ENCODE data around the gene MYH6. TPM values are rescaled to one million over a fixed set of nuclear protein-coding genes. Genes with fewer than 3 reads are reported as not detected.

MYH6 gene
- total RNA-seq, 4 donors from 2014 or later, result not detected

GRCh38 chr14:23433457-23433856 is 25.4 kb upstream of the MYH6 start:
- Histone ChIP-seq H3K36me3 (no peaks in the 10 kb centered on the region), H3K27me3 (no peaks in the 10 kb centered on the region), H3K9me3 (no peaks in the 10 kb centered on the region), H3K4me3 (no peak overlapping the region), H3K27ac (no peak overlapping the region), H3K4me1 (no peaks in the 10 kb centered on the region)
- TF ChIP-seq CTCF (IDR thresholded peaks at IDR 0.05), result no peak
- no peak for TF ChIP-seq POLR2A (IDR thresholded peaks at IDR 0.05)
- DNase-seq, result peak in 1 of 3 donors; percentile 10

- H3K27me3 ChIP-seq, result no peaks in the 10 kb centered on the region
- TF ChIP-seq POLR2A (IDR thresholded peaks at IDR 0.05), result no peak
- H3K27ac ChIP-seq, result no peak overlapping the region
- DNase-seq, result peak in 2 of 3 donors; percentile 23 to 31
- H3K36me3 ChIP-seq, result no peaks in the 10 kb centered on the region
- H3K4me3 ChIP-seq, result no peak overlapping the region
- no peaks in the 10 kb centered on the region for H3K4me1 ChIP-seq
- no peaks in the 10 kb centered on the region for H3K9me3 ChIP-seq
Observed at GRCh38 chr14:23432946-23433345, 24.9 kb upstream of the MYH6 start.

GRCh38 chr14:23432102-23432925 is 24.2 kb upstream of the MYH6 start:
- no peaks in the 10 kb centered on the region for H3K9me3 ChIP-seq
- TF ChIP-seq CTCF (IDR thresholded peaks at IDR 0.05) (no peak), POLR2A (IDR thresholded peaks at IDR 0.05) (no peak)

GRCh38 chr14:23431486-23431885 is 23.4 kb upstream of the MYH6 start:
- peak in 2 of 3 donors; percentile 24 to 28 for DNase-seq
- Histone ChIP-seq H3K4me3 (no peak overlapping the region), H3K36me3 (no peaks in the 10 kb centered on the region), H3K4me1 (no peaks in the 10 kb centered on the region), H3K27ac (no peak overlapping the region), H3K9me3 (no peaks in the 10 kb centered on the region), H3K27me3 (no peaks in the 10 kb centered on the region)
- TF ChIP-seq CTCF (IDR thresholded peaks at IDR 0.05), result no peak
- no peak for TF ChIP-seq POLR2A (IDR thresholded peaks at IDR 0.05)

More at GRCh38 chr14:23432102-23432925, 24.2 kb upstream of the MYH6 start:
- no peaks in the 10 kb centered on the region for H3K4me1 ChIP-seq
- H3K27me3 ChIP-seq, result no peaks in the 10 kb centered on the region
- no peak overlapping the region for H3K4me3 ChIP-seq
- H3K36me3 ChIP-seq, result no peaks in the 10 kb centered on the region
- DNase-seq, result peak in 1 of 3 donors; percentile 41
- no peak overlapping the region for H3K27ac ChIP-seq

- TF ChIP-seq CTCF (IDR thresholded peaks at IDR 0.05) (no peak), POLR2A (IDR thresholded peaks at IDR 0.05) (no peak)
- Histone ChIP-seq H3K36me3 (no peaks in the 10 kb centered on the region), H3K27ac (no peak overlapping the region), H3K4me1 (no peaks in the 10 kb centered on the region), H3K27me3 (no peaks in the 10 kb centered on the region), H3K4me3 (no peak overlapping the region), H3K9me3 (no peaks in the 10 kb centered on the region)
- DNase-seq, result no peak
Observed at GRCh38 chr14:23430723-23431085, 22.6 kb upstream of the MYH6 start.

GRCh38 chr14:23430016-23430722 is 22.1 kb upstream of the MYH6 start:
- TF ChIP-seq POLR2A (IDR thresholded peaks at IDR 0.05) (no peak), CTCF (IDR thresholded peaks at IDR 0.05) (no peak)
- H3K4me1 ChIP-seq, result no peaks in the 10 kb centered on the region
- H3K36me3 ChIP-seq, result no peaks in the 10 kb centered on the region
- no peak overlapping the region for H3K27ac ChIP-seq
- DNase-seq, result peak in 1 of 3 donors; percentile 31
- no peak overlapping the region for H3K4me3 ChIP-seq
- no peaks in the 10 kb centered on the region for H3K27me3 ChIP-seq
- no peaks in the 10 kb centered on the region for H3K9me3 ChIP-seq
